ENCODE data around the gene ZBTB7C.

ZBTB7C gene

GRCh38 chr18:48154828-48155227 is 254.4 kb downstream of the ZBTB7C start:
- Histone ChIP-seq H3K9ac (ENCODE audit: insufficient read length, low read depth) (no peak overlapping the region), H3K4me1 (ENCODE audit: insufficient read depth, insufficient read length) (no peaks in the 10 kb centered on the region), H3K36me3 (ENCODE audit: insufficient read depth, insufficient read length, low read length) (no peaks in the 10 kb centered on the region)

GRCh38 chr18:48153613-48154481 is 255.3 kb downstream of the ZBTB7C start:
- DNase-seq (ENCODE audit: low read depth, low spot score) = no peak
- Histone ChIP-seq H3K36me3 (ENCODE audit: insufficient read depth, insufficient read length, low read length) (no peaks in the 10 kb centered on the region), H3K27me3 (ENCODE audit: insufficient read depth, insufficient read length) (no peaks in the 10 kb centered on the region), H3K9me3 (ENCODE audit: insufficient read depth, low read length) (no peaks in the 10 kb centered on the region), H3K4me1 (ENCODE audit: insufficient read depth, insufficient read length) (no peaks in the 10 kb centered on the region), H3K4me3 (ENCODE audit: insufficient read length, low read depth) (no peak overlapping the region), H3K9ac (ENCODE audit: insufficient read length, low read depth) (no peak overlapping the region)
- TF ChIP-seq ZNF274 (IDR thresholded peaks at IDR 0.05; ENCODE audit: low read depth, low read length) (no peak), SUZ12 (IDR thresholded peaks at IDR 0.05; ENCODE audit: extremely low read depth, insufficient read depth, insufficient read length) (no peak), YY1 (IDR thresholded peaks at IDR 0.05; ENCODE audit: insufficient read depth, insufficient read length) (no peak)

More at GRCh38 chr18:48154828-48155227, 254.4 kb downstream of the ZBTB7C start:
- Histone ChIP-seq H3K4me3 (ENCODE audit: insufficient read length, low read depth) (no peak overlapping the region), H3K9me3 (ENCODE audit: insufficient read depth, low read length) (no peaks in the 10 kb centered on the region), H3K27me3 (ENCODE audit: insufficient read depth, insufficient read length) (no peaks in the 10 kb centered on the region)
- DNase-seq (ENCODE audit: low read depth, low spot score) = no peak
- TF ChIP-seq SUZ12 (IDR thresholded peaks at IDR 0.05; ENCODE audit: extremely low read depth, insufficient read depth, insufficient read length) = no peak
- TF ChIP-seq YY1 (IDR thresholded peaks at IDR 0.05; ENCODE audit: insufficient read depth, insufficient read length) = no peak
- TF ChIP-seq ZNF274 (IDR thresholded peaks at IDR 0.05; ENCODE audit: low read depth, low read length) = no peak

- no peaks in the 10 kb centered on the region for H3K36me3 ChIP-seq (ENCODE audit: insufficient read depth, insufficient read length, low read length)
- H3K4me3 ChIP-seq (ENCODE audit: insufficient read length, low read depth) = no peak overlapping the region
- no peak for TF ChIP-seq SUZ12 (IDR thresholded peaks at IDR 0.05; ENCODE audit: extremely low read depth, insufficient read depth, insufficient read length)
- TF ChIP-seq YY1 (IDR thresholded peaks at IDR 0.05; ENCODE audit: insufficient read depth, insufficient read length) = no peak
- no peak for TF ChIP-seq ZNF274 (IDR thresholded peaks at IDR 0.05; ENCODE audit: low read depth, low read length)
- H3K27me3 ChIP-seq (ENCODE audit: insufficient read depth, insufficient read length) = no peaks in the 10 kb centered on the region
- DNase-seq (ENCODE audit: low read depth, low spot score) = no peak
- no peak overlapping the region for H3K9ac ChIP-seq (ENCODE audit: insufficient read length, low read depth)
- H3K4me1 ChIP-seq (ENCODE audit: insufficient read depth, insufficient read length) = no peaks in the 10 kb centered on the region
- H3K9me3 ChIP-seq (ENCODE audit: insufficient read depth, low read length) = no peaks in the 10 kb centered on the region
Measured at GRCh38 chr18:48152549-48152948, 256.6 kb downstream of the ZBTB7C start.

GRCh38 chr18:48151421-48152065 is 257.6 kb downstream of the ZBTB7C start:
- no peaks in the 10 kb centered on the region for H3K4me1 ChIP-seq (ENCODE audit: insufficient read depth, insufficient read length)
- H3K9ac ChIP-seq (ENCODE audit: insufficient read length, low read depth) = no peak overlapping the region
- no peak overlapping the region for H3K4me3 ChIP-seq (ENCODE audit: insufficient read length, low read depth)
- no peaks in the 10 kb centered on the region for H3K36me3 ChIP-seq (ENCODE audit: insufficient read depth, insufficient read length, low read length)
- no peaks in the 10 kb centered on the region for H3K9me3 ChIP-seq (ENCODE audit: insufficient read depth, low read length)
- TF ChIP-seq SUZ12 (IDR thresholded peaks at IDR 0.05; ENCODE audit: extremely low read depth, insufficient read depth, insufficient read length) = no peak
- no peak for TF ChIP-seq YY1 (IDR thresholded peaks at IDR 0.05; ENCODE audit: insufficient read depth, insufficient read length)
- no peak for TF ChIP-seq ZNF274 (IDR thresholded peaks at IDR 0.05; ENCODE audit: low read depth, low read length)
- no peaks in the 10 kb centered on the region for H3K27me3 ChIP-seq (ENCODE audit: insufficient read depth, insufficient read length)
- DNase-seq (ENCODE audit: low read depth, low spot score) = no peak

- Histone ChIP-seq H3K9ac (ENCODE audit: insufficient read length, low read depth) (no peak overlapping the region), H3K36me3 (ENCODE audit: insufficient read depth, insufficient read length, low read length) (no peaks in the 10 kb centered on the region), H3K4me3 (ENCODE audit: insufficient read length, low read depth) (no peak overlapping the region), H3K27me3 (ENCODE audit: insufficient read depth, insufficient read length) (no peaks in the 10 kb centered on the region), H3K4me1 (ENCODE audit: insufficient read depth, insufficient read length) (no peaks in the 10 kb centered on the region), H3K9me3 (ENCODE audit: insufficient read depth, low read length) (no peaks in the 10 kb centered on the region)
- TF ChIP-seq ZNF274 (IDR thresholded peaks at IDR 0.05; ENCODE audit: low read depth, low read length) (no peak), SUZ12 (IDR thresholded peaks at IDR 0.05; ENCODE audit: extremely low read depth, insufficient read depth, insufficient read length) (no peak), YY1 (IDR thresholded peaks at IDR 0.05; ENCODE audit: insufficient read depth, insufficient read length) (no peak)
- DNase-seq (ENCODE audit: low read depth, low spot score) = no peak
Measured at GRCh38 chr18:48149020-48149685, 260.0 kb downstream of the ZBTB7C start.

DNA sequence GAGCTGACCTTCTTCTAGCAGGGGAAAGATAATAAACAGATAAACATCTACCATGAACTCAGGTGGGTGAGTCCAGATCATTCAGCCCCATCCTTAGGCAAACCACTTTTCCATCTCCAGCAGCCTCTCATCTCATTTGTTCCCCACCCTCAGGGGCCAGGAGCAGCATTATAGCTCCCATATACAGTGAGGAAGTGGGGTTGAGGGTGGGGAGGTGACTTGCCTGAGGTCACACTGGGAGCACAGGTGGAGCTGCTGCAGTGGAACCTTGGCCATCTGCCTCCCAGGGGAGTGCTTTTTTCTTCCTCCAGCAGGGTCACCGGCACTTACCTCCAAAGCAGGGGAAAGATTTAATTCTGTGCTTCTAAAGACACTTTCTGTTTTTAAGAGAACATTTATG is 266.2 kb downstream of the ZBTB7C start:
- no peak overlapping the region for H3K4me3 ChIP-seq (ENCODE audit: insufficient read length, low read depth)
- DNase-seq (ENCODE audit: low read depth, low spot score) = no peak
- peaks cover 7% of the 10 kb centered on the region for H3K4me1 ChIP-seq (ENCODE audit: insufficient read depth, insufficient read length)
- TF ChIP-seq ZNF274 (IDR thresholded peaks at IDR 0.05; ENCODE audit: low read depth, low read length) (no peak), SUZ12 (IDR thresholded peaks at IDR 0.05; ENCODE audit: extremely low read depth, insufficient read depth, insufficient read length) (no peak), YY1 (IDR thresholded peaks at IDR 0.05; ENCODE audit: insufficient read depth, insufficient read length) (no peak)
- H3K27me3 ChIP-seq (ENCODE audit: insufficient read depth, insufficient read length) = peaks cover 11% of the 10 kb centered on the region
- H3K9ac ChIP-seq (ENCODE audit: insufficient read length, low read depth) = no peak overlapping the region
- H3K9me3 ChIP-seq (ENCODE audit: insufficient read depth, low read length) = no peaks in the 10 kb centered on the region
- H3K36me3 ChIP-seq (ENCODE audit: insufficient read depth, insufficient read length, low read length) = no peaks in the 10 kb centered on the region

GRCh38 chr18:48142353-48142752 is 266.8 kb downstream of the ZBTB7C start:
- no peaks in the 10 kb centered on the region for H3K36me3 ChIP-seq (ENCODE audit: insufficient read depth, insufficient read length, low read length)
- no peak overlapping the region for H3K4me3 ChIP-seq (ENCODE audit: insufficient read length, low read depth)
- TF ChIP-seq YY1 (IDR thresholded peaks at IDR 0.05; ENCODE audit: insufficient read depth, insufficient read length) (no peak), ZNF274 (IDR thresholded peaks at IDR 0.05; ENCODE audit: low read depth, low read length) (no peak), SUZ12 (IDR thresholded peaks at IDR 0.05; ENCODE audit: extremely low read depth, insufficient read depth, insufficient read length) (no peak)
- no peak overlapping the region for H3K9ac ChIP-seq (ENCODE audit: insufficient read length, low read depth)
- DNase-seq (ENCODE audit: low read depth, low spot score) = no peak
- peaks cover 17% of the 10 kb centered on the region for H3K27me3 ChIP-seq (ENCODE audit: insufficient read depth, insufficient read length)
- no peaks in the 10 kb centered on the region for H3K9me3 ChIP-seq (ENCODE audit: insufficient read depth, low read length)
- H3K4me1 ChIP-seq (ENCODE audit: insufficient read depth, insufficient read length) = peaks cover 7% of the 10 kb centered on the region

Data from NT2/D1 (cell line).